Embryonic facial prominence (tissue), 1 donor: Measurements from ENCODE around the gene ADPRS.

ENCODE experiments used
- DNase-seq: peaks from one replicate; pipeline ENCODE4 v3.0.0-alpha.2; 2016; ENCODE audit errors: extremely low spot score

ADPRS gene

DNA sequence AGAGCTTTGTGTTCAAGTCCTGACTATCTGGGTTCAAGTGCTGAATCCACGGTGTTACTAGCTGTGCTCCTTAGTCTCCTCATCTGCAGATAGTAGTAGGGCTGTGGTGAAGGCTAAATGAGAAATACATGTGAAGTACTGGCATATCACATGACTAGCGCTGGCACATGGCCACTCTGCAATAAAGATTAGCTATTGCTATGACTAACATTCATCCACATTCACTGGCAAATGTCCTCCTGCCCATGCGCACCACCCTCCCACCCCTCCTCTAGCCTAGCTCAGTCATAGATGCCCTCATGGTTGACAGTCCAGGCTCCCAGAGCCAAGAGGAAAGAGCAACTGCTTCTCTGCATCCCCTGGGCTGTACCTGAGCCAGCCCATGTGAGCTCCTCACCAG, 44.8 kb downstream of the ADPRS start:
- no peak for DNase-seq

DNA sequence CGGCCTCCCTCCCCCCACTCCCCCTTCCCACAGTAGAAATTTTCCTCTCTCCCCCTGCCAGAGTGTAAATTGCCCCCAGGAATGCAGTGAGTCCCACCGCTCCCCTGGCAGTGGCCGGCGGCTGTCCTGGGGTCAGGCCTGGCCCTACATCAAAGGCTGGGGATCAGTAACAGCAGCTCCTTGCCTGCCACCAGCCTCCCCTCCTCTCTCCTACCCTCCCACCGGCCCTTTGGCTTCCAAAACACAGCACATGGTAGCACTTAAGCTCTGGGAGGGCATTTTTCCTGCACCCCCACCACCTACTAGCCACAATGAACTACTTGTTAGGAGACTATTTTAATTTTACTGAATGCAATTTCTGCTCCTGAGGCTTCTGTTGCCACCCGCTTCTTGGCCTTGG, 45.3 kb downstream of the ADPRS start:
- no peak for DNase-seq

DNA sequence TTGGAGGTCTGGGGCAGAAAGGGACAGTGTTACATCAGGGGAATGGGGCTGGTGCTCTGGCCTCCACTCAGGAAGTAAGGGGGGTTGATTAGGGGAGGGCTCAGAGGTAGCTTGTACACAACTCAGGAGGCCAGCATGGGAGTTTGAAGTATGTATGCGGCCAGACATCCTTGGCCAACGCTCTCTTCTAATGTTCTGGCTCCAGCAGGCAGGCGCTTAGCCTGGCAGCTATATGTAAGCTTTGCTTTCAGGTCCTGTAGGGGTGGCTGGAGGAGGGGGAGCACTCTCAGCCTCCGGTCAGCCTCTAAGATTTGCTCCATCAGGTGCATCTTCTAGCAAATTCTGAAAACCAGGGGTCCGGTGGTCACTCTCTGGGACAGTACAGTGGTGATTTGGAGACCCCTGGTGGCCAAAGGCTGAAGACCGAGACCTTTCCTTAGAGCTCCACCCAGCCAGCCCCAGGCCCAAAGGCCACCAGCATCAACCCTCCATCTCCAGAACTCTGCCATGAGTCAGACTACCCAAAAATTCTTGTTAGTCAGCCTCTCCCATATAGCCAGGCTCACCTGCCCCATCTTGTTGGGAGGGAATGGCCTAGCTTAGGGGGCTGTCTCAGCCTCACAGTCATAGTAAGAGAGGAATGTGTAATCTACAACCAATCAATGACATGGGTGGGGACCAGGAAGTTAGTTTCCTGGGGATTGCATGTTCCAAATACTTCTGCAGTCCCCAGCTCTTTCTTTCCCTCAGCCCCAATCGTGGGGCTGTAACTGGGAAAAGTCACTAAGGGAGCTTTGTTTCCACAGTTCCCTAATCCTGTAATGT, 46.0 kb downstream of the ADPRS start:
- no peak for DNase-seq

DNA sequence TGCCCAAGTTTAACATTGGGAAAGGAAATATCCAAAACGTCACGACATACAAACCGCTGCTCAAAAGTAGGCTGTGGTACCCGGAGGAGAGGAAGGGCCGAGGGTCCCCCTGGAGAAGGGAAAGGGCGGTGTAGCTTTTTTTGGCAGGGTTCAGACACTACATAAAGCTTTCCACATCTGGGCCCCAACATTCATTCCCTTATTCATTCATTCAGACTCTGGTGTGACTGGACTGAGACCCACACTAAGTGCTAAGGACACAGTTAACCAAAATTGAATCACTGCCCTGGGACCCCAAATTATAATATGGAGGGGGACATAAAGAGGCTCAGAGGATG, 46.6 kb downstream of the ADPRS start:
- no peak for DNase-seq

DNA sequence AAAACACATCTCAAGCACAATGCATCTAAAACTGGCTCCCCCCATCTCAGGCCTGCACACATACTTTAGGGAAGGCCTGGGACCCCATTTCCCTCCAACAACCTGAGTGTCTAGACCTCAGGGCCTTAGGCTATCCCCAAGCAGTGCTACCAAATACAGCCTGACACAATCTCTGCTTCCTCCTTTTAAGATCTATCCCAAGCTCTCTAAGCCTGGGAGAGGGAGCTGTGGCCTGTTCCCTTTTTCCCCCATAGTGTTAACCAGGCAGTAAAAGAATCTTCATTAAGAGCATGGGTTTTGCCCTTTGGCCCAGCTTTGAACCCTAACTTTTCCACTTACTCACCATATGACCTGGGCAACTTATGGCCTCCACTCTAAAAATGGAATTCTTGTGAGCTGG, 47.1 kb downstream of the ADPRS start:
- no peak for DNase-seq

DNA sequence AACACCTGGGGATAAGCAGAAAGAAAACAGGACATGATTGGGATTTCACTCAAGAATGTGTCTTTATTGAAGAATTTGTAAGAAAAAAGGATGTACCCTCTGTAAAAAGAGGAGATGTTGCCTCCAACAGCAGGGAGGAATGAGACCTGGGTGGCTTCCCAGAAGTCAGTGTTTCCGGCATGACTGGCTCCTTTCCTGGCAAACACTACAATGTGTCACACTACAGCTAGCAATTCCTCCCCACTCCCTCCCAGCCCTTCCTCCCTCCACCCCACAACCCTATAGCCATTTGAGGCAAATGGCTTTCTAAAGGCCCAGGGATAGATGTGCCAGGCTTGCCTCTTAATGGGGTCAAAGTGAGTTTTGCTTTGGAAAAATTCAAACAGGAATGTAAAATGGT, 47.8 kb downstream of the ADPRS start:
- DNase-seq, result no peak

DNA sequence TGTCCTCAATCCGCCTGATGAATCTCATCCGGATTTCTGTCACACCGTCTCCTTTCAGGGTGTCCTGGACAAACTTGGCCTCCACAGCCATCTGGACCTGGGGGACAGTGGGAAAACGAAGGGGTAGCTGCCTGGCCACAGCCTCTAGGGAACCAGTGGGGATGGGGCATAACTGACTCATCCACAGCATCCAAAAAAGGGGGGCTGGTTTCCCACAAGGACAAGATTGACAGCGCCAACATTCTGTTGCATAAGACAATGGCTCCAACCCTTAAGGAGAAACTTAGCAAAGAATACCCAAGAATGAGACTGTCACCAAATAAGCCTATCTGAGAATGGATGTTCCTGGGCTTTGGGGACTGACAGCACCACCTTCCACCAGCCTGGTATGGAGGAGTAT, 48.5 kb downstream of the ADPRS start:
- no peak for DNase-seq

DNA sequence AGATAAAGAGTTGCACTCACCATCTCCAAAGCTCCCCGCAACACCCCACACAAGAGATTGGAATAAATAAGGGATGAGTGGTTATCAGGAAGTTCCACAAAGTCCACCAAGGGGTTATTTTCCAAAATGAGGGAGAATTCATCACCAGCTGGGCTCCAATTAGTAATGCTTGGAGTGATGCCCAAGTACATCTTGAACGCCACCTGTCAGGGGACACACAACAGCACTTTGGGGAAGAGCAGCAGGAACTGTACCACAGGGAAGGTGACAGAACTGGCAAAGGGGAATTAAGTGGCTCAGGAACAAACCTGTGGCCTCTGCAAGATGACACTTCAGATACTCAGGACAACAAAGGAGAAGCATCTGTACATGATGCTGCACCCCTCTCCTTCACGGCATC, 49.1 kb downstream of the ADPRS start:
- no peak for DNase-seq

DNA sequence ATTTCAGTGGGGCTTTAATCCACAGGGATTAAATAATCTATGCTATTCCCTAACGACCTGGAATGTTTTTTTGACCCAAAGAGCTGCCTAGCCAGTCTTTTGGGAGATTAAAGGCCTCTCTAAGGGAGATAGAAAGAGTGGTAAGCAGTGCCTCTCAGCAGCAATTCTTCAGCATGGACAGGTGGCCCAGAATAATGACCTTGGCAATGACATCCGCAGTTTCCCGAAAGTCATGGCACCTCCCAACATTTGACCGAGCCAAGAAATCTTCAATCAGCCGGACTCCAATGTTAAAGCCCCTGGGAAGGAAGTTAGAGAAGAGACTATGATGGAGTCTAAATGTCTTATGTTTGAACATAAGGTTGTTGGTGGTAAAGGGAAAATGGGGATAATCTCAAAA, 50.8 kb downstream of the ADPRS start:
- DNase-seq, result no peak

DNA sequence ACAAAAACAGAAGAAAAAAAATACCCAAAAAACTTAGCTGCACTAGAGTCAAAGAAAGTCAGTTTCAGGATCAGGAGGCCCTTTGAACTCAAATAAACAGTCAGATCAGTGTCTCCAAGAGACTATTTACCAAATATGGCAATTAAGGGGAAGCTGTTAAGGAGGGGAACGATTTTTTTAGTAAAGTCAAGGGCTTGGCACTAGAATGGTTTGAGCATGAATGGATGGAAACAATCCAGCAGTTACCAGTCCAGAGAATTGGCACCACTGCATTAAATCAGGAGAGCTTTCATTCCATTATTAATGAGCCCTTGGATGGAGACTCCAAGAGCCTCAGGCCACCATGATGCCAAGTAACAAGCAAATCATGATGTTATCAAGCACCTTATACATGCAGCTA, 53.4 kb downstream of the ADPRS start:
- no peak for DNase-seq

DNA sequence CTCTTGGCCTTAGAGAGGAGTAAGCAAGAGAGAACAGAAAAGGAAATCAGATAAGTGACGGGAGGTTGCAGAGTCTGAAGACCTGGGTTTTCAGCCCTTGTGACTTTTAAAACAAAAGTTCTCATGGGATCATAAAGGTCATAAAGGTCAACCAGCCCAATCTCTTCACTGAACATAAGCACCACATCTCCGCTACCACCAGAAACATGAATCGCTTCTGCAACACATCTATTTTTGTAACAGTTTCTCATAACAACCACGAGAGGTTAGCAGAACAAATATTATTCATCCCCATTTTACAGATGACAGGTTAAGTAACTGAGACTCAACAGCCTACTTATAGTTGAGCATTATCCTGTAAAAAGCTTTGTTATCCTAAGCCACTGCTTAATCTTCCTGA, 54.7 kb downstream of the ADPRS start:
- no peak for DNase-seq
